Measurements from ENCODE around the gene TMPRSS3.

TMPRSS3 gene

GRCh38 chr21:42378418-42378817 lies 17.4 kb downstream of the TMPRSS3 start:
- TF ChIP-seq CTCF (conservative IDR thresholded peaks at IDR 0.05; ENCODE audit: low read length) = no peak
- no peak for DNase-seq (ENCODE audit: low read depth)
- no peak overlapping the region for H3K4me3 ChIP-seq (ENCODE audit: low read length)

- no peak for DNase-seq (ENCODE audit: low read depth)
- no peak overlapping the region for H3K4me3 ChIP-seq (ENCODE audit: low read length)
- TF ChIP-seq CTCF (conservative IDR thresholded peaks at IDR 0.05; ENCODE audit: low read length) = no peak
Observed at GRCh38 chr21:42377951-42378340, 17.9 kb downstream of the TMPRSS3 start.

- H3K4me3 ChIP-seq (ENCODE audit: low read length) = no peak overlapping the region
- no peak for TF ChIP-seq CTCF (conservative IDR thresholded peaks at IDR 0.05; ENCODE audit: low read length)
- DNase-seq (ENCODE audit: low read depth) = no peak
Observed at GRCh38 chr21:42377211-42377950, 18.5 kb downstream of the TMPRSS3 start.

- H3K4me3 ChIP-seq (ENCODE audit: low read length) = no peak overlapping the region
- no peak for TF ChIP-seq CTCF (conservative IDR thresholded peaks at IDR 0.05; ENCODE audit: low read length)
- no peak for DNase-seq (ENCODE audit: low read depth)
Observed at GRCh38 chr21:42376338-42376982, 19.4 kb downstream of the TMPRSS3 start.

- no peak for TF ChIP-seq CTCF (conservative IDR thresholded peaks at IDR 0.05; ENCODE audit: low read length)
- no peak overlapping the region for H3K4me3 ChIP-seq (ENCODE audit: low read length)
- no peak for DNase-seq (ENCODE audit: low read depth)
Observed at GRCh38 chr21:42375966-42376337, 19.9 kb downstream of the TMPRSS3 start.

- no peak overlapping the region for H3K4me3 ChIP-seq (ENCODE audit: low read length)
- no peak for DNase-seq (ENCODE audit: low read depth)
- TF ChIP-seq CTCF (conservative IDR thresholded peaks at IDR 0.05; ENCODE audit: low read length) = no peak
Observed at GRCh38 chr21:42375506-42375905, 20.3 kb downstream of the TMPRSS3 start.

- no peak for DNase-seq (ENCODE audit: low read depth)
- no peak for TF ChIP-seq CTCF (conservative IDR thresholded peaks at IDR 0.05; ENCODE audit: low read length)
- no peak overlapping the region for H3K4me3 ChIP-seq (ENCODE audit: low read length)
Observed at GRCh38 chr21:42374864-42375499, 20.9 kb downstream of the TMPRSS3 start.

Measured in AG10803 (cell line).